Measurements from ENCODE around the gene LENG8. TPM values are rescaled to one million over a fixed set of nuclear protein-coding genes. Genes with fewer than 3 reads are reported as not detected.

Gene LENG8
- polyA plus RNA-seq, 1 donor from 2014 or later = 24.2 TPM

DNA sequence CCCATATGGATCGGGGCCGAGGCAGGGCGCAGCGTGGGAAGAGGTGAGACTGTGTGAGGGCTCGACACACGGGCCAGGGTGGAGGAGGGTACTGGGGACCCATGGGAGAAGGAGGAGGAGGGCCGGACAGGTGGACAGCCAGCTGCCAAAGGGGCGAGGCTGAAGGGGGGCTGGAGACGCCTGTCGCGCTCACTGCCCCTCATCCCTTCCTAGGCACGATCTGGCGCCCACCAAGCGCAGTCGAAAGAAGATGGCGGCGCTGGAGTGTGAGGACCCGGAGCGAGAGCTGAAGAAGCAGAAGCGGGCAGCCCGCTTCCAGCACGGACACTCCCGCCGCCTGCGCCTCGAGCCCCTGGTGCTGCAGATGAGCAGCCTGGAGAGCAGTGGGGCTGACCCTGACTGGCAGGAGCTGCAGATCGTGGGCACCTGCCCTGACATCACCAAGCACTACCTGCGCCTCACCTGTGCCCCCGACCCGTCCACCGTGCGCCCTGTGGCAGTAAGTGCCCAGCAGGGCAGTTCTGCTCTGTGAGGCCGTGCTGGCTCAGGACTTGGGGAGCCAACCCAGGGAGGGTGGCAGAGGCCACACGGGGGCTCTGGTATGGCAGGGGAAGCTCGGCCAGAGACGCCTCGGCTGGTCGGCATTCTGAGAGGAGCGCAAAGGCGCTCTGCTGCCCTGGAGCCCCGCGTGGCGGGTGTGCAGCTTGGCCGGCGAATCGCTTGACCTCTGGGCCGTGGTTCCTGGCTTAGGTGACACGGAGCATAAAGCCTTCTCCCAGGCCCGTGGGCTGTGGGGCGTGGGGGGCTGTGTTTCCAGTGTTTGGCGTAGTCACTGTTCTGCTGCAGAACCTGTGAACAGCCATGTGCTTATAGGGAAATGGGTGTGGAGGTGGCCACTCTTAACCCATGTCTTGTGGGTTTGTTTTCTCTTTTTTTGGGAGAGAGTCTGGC lies 7.7 kb downstream of the LENG8 start:
- H3K9ac ChIP-seq (ENCODE audit: low read length) = no peak overlapping the region
- H3F3A ChIP-seq (ENCODE audit: insufficient read depth, low read length, poor library complexity, severe bottlenecking) = no peaks in the 10 kb centered on the region
- peaks cover 5% of the 10 kb centered on the region for H3K79me2 ChIP-seq (replicated peaks; ENCODE audit: insufficient read depth, low read length)
- H3K4me3 ChIP-seq (ENCODE audit: low read length) = no peak overlapping the region
- H4K20me1 ChIP-seq (ENCODE audit: insufficient read depth) = peaks cover 3% of the 10 kb centered on the region
- H3K36me3 ChIP-seq (ENCODE audit: insufficient read depth, low read length) = peaks cover 10% of the 10 kb centered on the region
- no peak overlapping the region for H2AFZ ChIP-seq (ENCODE audit: low read depth, low read length)
- H3K27me3 ChIP-seq (ENCODE audit: insufficient read depth, low read depth, low read length) = no peaks in the 10 kb centered on the region
- no peak overlapping the region for H3K27ac ChIP-seq (ENCODE audit: low read length)
- no peaks in the 10 kb centered on the region for H3K9me2 ChIP-seq (ENCODE audit: insufficient read depth, low read length)
- H3K4me2 ChIP-seq (ENCODE audit: low read length) = no peak overlapping the region
- no peaks in the 10 kb centered on the region for H3K9me3 ChIP-seq (ENCODE audit: low read length)
- TF ChIP-seq REST (IDR thresholded peaks at IDR 0.05; ENCODE audit: borderline replicate concordance) = no peak
- no peak for TF ChIP-seq EP300 (conservative IDR thresholded peaks at IDR 0.05; ENCODE audit: poor library complexity, severe bottlenecking)
- no peak for TF ChIP-seq RAD21 (conservative IDR thresholded peaks at IDR 0.05)
- TF ChIP-seq TAF1 (IDR thresholded peaks at IDR 0.05; ENCODE audit: low read depth) = no peak
- TF ChIP-seq SMC3 (conservative IDR thresholded peaks at IDR 0.05; ENCODE audit: poor library complexity) = no peak
- TF ChIP-seq EZH2 (IDR thresholded peaks at IDR 0.05; ENCODE audit: borderline replicate concordance, insufficient read depth, low read length, poor library complexity, severe bottlenecking) = no peak
- no peak for TF ChIP-seq MXI1 (conservative IDR thresholded peaks at IDR 0.05; ENCODE audit: poor library complexity, severe bottlenecking)
- no peak for TF ChIP-seq POLR2AphosphoS5 (IDR thresholded peaks at IDR 0.05)
- TF ChIP-seq, protein P1, sequence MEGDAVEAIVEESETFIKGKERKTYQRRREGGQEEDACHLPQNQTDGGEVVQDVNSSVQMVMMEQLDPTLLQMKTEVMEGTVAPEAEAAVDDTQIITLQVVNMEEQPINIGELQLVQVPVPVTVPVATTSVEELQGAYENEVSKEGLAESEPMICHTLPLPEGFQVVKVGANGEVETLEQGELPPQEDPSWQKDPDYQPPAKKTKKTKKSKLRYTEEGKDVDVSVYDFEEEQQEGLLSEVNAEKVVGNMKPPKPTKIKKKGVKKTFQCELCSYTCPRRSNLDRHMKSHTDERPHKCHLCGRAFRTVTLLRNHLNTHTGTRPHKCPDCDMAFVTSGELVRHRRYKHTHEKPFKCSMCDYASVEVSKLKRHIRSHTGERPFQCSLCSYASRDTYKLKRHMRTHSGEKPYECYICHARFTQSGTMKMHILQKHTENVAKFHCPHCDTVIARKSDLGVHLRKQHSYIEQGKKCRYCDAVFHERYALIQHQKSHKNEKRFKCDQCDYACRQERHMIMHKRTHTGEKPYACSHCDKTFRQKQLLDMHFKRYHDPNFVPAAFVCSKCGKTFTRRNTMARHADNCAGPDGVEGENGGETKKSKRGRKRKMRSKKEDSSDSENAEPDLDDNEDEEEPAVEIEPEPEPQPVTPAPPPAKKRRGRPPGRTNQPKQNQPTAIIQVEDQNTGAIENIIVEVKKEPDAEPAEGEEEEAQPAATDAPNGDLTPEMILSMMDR (IDR thresholded peaks at IDR 0.05; ENCODE audit: poor library complexity, severe bottlenecking) = no peak

DNA sequence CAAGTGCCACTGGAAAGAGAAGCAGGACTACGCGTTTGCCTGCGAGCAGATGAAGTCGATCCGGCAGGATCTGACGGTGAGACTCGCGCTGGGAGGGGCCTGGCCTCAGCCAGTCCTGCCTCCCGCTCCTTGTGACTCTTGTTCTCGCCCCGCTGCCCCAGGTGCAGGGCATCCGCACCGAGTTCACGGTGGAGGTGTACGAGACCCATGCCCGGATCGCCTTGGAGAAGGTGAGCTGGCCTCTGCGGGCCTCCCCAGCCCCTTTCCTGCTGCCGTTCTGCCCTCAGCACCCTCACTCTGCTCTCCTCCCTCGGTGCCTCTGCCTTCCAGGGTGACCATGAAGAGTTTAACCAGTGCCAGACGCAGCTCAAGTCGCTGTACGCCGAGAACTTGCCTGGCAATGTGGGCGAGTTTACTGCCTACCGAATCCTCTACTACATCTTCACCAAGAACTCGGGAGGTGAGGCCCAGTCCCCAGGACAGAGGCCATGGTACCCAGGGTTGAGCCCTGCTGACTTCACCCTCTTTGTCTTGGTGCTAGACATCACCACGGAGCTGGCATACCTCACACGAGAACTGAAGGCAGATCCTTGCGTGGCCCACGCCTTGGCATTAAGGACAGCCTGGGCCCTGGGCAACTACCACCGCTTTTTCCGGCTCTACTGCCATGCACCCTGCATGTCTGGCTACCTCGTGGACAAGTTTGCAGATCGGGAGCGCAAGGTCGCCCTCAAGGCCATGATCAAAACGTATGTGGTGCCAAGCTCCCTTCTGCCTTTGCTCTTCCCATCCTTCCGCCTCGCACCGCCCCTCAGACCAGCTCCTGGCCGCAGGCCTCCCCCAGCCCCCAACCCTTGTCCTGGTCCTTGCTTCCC lies 9.0 kb downstream of the LENG8 start:
- Histone ChIP-seq H3K79me2 (replicated peaks; ENCODE audit: insufficient read depth, low read length) (no peaks in the 10 kb centered on the region), H3K9me3 (ENCODE audit: low read length) (no peaks in the 10 kb centered on the region), H3F3A (ENCODE audit: insufficient read depth, low read length, poor library complexity, severe bottlenecking) (no peaks in the 10 kb centered on the region), H3K36me3 (ENCODE audit: insufficient read depth, low read length) (peaks cover 10% of the 10 kb centered on the region), H3K27me3 (ENCODE audit: insufficient read depth, low read depth, low read length) (no peaks in the 10 kb centered on the region), H3K9ac (ENCODE audit: low read length) (no peak overlapping the region), H4K20me1 (ENCODE audit: insufficient read depth) (no peaks in the 10 kb centered on the region), H3K4me3 (ENCODE audit: low read length) (no peak overlapping the region), H3K27ac (ENCODE audit: low read length) (no peak overlapping the region), H3K4me2 (ENCODE audit: low read length) (no peak overlapping the region), H3K9me2 (ENCODE audit: insufficient read depth, low read length) (no peaks in the 10 kb centered on the region), H2AFZ (ENCODE audit: low read depth, low read length) (no peak overlapping the region)
- TF ChIP-seq EZH2 (IDR thresholded peaks at IDR 0.05; ENCODE audit: borderline replicate concordance, insufficient read depth, low read length, poor library complexity, severe bottlenecking) (no peak), TAF1 (IDR thresholded peaks at IDR 0.05; ENCODE audit: low read depth) (no peak), RAD21 (conservative IDR thresholded peaks at IDR 0.05) (no peak), SMC3 (conservative IDR thresholded peaks at IDR 0.05; ENCODE audit: poor library complexity) (no peak), MXI1 (conservative IDR thresholded peaks at IDR 0.05; ENCODE audit: poor library complexity, severe bottlenecking) (no peak), REST (IDR thresholded peaks at IDR 0.05; ENCODE audit: borderline replicate concordance) (no peak), POLR2AphosphoS5 (IDR thresholded peaks at IDR 0.05) (no peak), EP300 (conservative IDR thresholded peaks at IDR 0.05; ENCODE audit: poor library complexity, severe bottlenecking) (no peak)
- TF ChIP-seq, protein P1 (IDR thresholded peaks at IDR 0.05; ENCODE audit: poor library complexity, severe bottlenecking) = no peak
